ENCODE data around the gene ABCC5. TPM values are rescaled to one million over a fixed set of nuclear protein-coding genes. Genes with fewer than 3 reads are reported as not detected.

ABCC5 gene
- total and polyA plus RNA-seq, 2 of the 8 experiments (the other 6 are each of a cell fraction or from before 2014, with no cell fraction given): 25.3 to 40.8 TPM

DNA sequence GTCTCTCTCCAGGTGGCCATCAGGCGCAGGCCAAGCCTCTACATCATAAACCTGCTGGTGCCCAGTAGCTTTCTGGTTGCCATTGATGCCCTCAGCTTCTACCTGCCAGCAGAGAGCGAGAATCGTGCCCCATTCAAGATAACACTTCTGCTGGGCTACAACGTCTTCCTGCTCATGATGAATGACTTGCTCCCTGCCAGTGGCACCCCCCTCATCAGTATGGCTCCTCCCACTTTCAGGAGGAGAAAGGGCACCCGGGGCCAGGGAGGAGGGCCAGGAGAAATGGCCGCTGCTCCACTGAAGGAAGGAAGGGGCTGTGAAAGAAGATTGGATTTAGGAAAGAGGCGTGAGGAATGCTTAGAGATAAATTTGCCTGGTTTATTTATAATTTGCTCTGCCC lies 41.7 kb upstream of the ABCC5 start (continued):
- no peak for TF ChIP-seq CTBP2 (IDR thresholded peaks at IDR 0.05; ENCODE audit: borderline replicate concordance, insufficient read depth, insufficient read length, low read length)
- TF ChIP-seq SP4 (IDR thresholded peaks at IDR 0.05; ENCODE audit: low read length): no peak
- TF ChIP-seq RNF2 (IDR thresholded peaks at IDR 0.05; ENCODE audit: borderline replicate concordance, low read depth, low read length, missing control alignments, poor library complexity, severe bottlenecking): no peak
- TF ChIP-seq, protein P1, sequence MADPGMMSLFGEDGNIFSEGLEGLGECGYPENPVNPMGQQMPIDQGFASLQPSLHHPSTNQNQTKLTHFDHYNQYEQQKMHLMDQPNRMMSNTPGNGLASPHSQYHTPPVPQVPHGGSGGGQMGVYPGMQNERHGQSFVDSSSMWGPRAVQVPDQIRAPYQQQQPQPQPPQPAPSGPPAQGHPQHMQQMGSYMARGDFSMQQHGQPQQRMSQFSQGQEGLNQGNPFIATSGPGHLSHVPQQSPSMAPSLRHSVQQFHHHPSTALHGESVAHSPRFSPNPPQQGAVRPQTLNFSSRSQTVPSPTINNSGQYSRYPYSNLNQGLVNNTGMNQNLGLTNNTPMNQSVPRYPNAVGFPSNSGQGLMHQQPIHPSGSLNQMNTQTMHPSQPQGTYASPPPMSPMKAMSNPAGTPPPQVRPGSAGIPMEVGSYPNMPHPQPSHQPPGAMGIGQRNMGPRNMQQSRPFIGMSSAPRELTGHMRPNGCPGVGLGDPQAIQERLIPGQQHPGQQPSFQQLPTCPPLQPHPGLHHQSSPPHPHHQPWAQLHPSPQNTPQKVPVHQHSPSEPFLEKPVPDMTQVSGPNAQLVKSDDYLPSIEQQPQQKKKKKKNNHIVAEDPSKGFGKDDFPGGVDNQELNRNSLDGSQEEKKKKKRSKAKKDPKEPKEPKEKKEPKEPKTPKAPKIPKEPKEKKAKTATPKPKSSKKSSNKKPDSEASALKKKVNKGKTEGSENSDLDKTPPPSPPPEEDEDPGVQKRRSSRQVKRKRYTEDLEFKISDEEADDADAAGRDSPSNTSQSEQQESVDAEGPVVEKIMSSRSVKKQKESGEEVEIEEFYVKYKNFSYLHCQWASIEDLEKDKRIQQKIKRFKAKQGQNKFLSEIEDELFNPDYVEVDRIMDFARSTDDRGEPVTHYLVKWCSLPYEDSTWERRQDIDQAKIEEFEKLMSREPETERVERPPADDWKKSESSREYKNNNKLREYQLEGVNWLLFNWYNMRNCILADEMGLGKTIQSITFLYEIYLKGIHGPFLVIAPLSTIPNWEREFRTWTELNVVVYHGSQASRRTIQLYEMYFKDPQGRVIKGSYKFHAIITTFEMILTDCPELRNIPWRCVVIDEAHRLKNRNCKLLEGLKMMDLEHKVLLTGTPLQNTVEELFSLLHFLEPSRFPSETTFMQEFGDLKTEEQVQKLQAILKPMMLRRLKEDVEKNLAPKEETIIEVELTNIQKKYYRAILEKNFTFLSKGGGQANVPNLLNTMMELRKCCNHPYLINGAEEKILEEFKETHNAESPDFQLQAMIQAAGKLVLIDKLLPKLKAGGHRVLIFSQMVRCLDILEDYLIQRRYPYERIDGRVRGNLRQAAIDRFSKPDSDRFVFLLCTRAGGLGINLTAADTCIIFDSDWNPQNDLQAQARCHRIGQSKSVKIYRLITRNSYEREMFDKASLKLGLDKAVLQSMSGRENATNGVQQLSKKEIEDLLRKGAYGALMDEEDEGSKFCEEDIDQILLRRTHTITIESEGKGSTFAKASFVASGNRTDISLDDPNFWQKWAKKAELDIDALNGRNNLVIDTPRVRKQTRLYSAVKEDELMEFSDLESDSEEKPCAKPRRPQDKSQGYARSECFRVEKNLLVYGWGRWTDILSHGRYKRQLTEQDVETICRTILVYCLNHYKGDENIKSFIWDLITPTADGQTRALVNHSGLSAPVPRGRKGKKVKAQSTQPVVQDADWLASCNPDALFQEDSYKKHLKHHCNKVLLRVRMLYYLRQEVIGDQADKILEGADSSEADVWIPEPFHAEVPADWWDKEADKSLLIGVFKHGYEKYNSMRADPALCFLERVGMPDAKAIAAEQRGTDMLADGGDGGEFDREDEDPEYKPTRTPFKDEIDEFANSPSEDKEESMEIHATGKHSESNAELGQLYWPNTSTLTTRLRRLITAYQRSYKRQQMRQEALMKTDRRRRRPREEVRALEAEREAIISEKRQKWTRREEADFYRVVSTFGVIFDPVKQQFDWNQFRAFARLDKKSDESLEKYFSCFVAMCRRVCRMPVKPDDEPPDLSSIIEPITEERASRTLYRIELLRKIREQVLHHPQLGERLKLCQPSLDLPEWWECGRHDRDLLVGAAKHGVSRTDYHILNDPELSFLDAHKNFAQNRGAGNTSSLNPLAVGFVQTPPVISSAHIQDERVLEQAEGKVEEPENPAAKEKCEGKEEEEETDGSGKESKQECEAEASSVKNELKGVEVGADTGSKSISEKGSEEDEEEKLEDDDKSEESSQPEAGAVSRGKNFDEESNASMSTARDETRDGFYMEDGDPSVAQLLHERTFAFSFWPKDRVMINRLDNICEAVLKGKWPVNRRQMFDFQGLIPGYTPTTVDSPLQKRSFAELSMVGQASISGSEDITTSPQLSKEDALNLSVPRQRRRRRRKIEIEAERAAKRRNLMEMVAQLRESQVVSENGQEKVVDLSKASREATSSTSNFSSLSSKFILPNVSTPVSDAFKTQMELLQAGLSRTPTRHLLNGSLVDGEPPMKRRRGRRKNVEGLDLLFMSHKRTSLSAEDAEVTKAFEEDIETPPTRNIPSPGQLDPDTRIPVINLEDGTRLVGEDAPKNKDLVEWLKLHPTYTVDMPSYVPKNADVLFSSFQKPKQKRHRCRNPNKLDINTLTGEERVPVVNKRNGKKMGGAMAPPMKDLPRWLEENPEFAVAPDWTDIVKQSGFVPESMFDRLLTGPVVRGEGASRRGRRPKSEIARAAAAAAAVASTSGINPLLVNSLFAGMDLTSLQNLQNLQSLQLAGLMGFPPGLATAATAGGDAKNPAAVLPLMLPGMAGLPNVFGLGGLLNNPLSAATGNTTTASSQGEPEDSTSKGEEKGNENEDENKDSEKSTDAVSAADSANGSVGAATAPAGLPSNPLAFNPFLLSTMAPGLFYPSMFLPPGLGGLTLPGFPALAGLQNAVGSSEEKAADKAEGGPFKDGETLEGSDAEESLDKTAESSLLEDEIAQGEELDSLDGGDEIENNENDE (IDR thresholded peaks at IDR 0.05; ENCODE audit: insufficient replicate concordance, low read length): no peak
- TF ChIP-seq TBP (IDR thresholded peaks at IDR 0.05; ENCODE audit: low read depth, low read length): no peak

Data from H1 (cell line).